Activated CD4-positive, alpha-beta memory T cell treated with anti-CD3 and anti-CD28 coated beads for 36 hours (primary cell): ENCODE results near the gene PSTK. TPM values are rescaled to one million over a fixed set of nuclear protein-coding genes. Genes with fewer than 3 reads are reported as not detected.

Experiments used
- CTCF ChIA-PET: fragments of 350-600 bp; sonication (Branson Sonifier 250); formaldehyde crosslinking; loops from one replicate; lab custom pipeline; 2021; ENCODE audit warnings: antibody characterized with exemption, inconsistent platforms; lab: Charles Lee
- POLR2A ChIA-PET: fragments of 350-600 bp; sonication (Branson Sonifier 250); formaldehyde crosslinking; loops from one replicate; lab custom pipeline; 2021; ENCODE audit warnings: antibody characterized with exemption; lab: Charles Lee
- DNase-seq: peaks from one replicate; pipeline ENCODE4 v3.0.0-alpha.2; 2020
- H3K27ac Mint-ChIP-seq: one replicate; pipeline ENCODE4 v1.8.0; 2021; ENCODE audit warnings: mixed read lengths
- H3K27me3 Mint-ChIP-seq: one replicate; pipeline ENCODE4 v1.8.0; 2021; ENCODE audit warnings: mixed read lengths
- H3K36me3 Mint-ChIP-seq: one replicate; pipeline ENCODE4 v1.8.0; 2021; ENCODE audit warnings: mixed read lengths
- H3K4me1 Mint-ChIP-seq: one replicate; pipeline ENCODE4 v1.8.0; 2021; ENCODE audit warnings: low read depth, mixed read lengths
- H3K4me3 Mint-ChIP-seq: one replicate; pipeline ENCODE4 v1.8.0; 2021; ENCODE audit warnings: mild to moderate bottlenecking, mixed read lengths
- H3K9me3 Mint-ChIP-seq: one replicate; pipeline ENCODE4 v1.8.0; 2021; ENCODE audit warnings: mixed read lengths
- intact Hi-C: fragments of 100-400 bp; cut with micrococcal nuclease; formaldehyde crosslinking; loops from one replicate; pipeline ENCODE4 v1.15.1; 2023
- total RNA-seq, 2 experiments: library from RNA; stranded (reverse); gene quantifications; one replicate each; pipeline ENCODE4 v1.2.3, GENCODE V29; 2021

PSTK gene
- total RNA-seq, 2 experiments from 2014 or later = 3.2 to 3.4 TPM

GRCh38 chr10:122966879-122967278, 13.3 kb upstream of the PSTK start:
- POLR2A ChIA-PET = no interaction called here
- intact Hi-C loops = no loop called here

DNA sequence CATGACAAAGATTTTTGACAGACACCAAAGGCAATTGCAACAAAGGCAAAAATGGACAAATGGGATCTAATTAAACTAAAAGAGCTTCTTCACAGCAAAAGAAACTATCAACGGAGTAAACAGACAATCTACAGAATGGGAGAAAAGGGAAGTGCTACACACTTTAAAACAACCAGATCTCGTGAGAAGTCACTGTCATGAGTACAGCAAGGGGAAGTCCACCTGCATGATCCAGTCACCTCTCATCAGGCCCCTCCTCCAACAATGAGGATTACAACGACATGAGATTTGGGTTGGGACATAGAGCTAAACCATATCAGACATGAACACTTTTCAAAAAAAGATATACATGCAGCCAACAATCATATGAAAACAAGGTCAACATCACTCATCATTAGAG, 11.5 kb upstream of the PSTK start:
- H3K9me3 Mint-ChIP-seq = peaks cover 30% of the 10 kb centered on the region
- no peak for DNase-seq
- H3K27ac Mint-ChIP-seq = no peak overlapping the region
- no peaks in the 10 kb centered on the region for H3K4me1 Mint-ChIP-seq
- H3K36me3 Mint-ChIP-seq = peaks cover 15% of the 10 kb centered on the region
- no peak overlapping the region for H3K4me3 Mint-ChIP-seq
- intact Hi-C loops = no loop called here
- peaks cover 20% of the 10 kb centered on the region for H3K27me3 Mint-ChIP-seq
- ChIA-PET POLR2A (no interaction called here), CTCF (no interaction called here)

More at GRCh38 chr10:122966879-122967278, 13.3 kb upstream of the PSTK start:
- Mint-ChIP-seq H3K27ac (no peak overlapping the region), H3K9me3 (peaks cover 30% of the 10 kb centered on the region), H3K4me1 (peaks cover 3% of the 10 kb centered on the region), H3K36me3 (peaks cover 15% of the 10 kb centered on the region), H3K4me3 (no peak overlapping the region), H3K27me3 (peaks cover 24% of the 10 kb centered on the region)
- CTCF ChIA-PET = interaction anchor here (1.7 kb wide), 1 partner anchor 13 kb away, joined by 3 read pairs; the partner anchor contains the start of gene PSTK
- no peak for DNase-seq

- no peak overlapping the region for H3K4me3 Mint-ChIP-seq
- H3K4me1 Mint-ChIP-seq = no peaks in the 10 kb centered on the region
- ChIA-PET POLR2A (no interaction called here), CTCF (no interaction called here)
- H3K36me3 Mint-ChIP-seq = no peaks in the 10 kb centered on the region
- DNase-seq = no peak
- H3K27ac Mint-ChIP-seq = no peak overlapping the region
- H3K27me3 Mint-ChIP-seq = peaks cover 2% of the 10 kb centered on the region
- intact Hi-C loops = no loop called here
- peaks cover 2% of the 10 kb centered on the region for H3K9me3 Mint-ChIP-seq
Measured at GRCh38 chr10:122974023-122974422, 6.2 kb upstream of the PSTK start.

DNA sequence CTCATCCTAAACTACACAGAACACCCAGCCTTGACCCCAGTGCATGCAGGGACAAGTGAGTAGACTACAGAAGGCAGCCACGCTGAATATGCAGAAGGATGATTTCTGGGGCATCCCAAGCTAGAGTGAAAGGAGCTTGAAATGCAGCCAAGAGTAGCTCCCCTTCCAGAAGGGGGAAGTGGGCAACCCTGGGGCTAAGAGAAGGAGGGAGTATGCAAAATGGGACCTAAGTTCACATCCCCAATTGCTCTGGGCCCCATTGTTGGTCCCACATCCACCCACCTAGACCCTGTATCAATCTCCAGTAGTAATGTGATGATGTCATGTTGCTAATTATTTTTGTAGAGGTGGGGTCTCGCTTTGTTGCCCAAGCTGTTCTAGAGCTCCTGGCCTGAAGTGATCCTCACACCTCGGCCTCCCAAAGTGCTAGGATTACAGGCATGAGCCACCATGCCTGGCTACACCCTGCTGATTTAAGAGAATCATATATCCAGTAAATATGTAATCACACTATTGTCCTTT, 5.6 kb upstream of the PSTK start:
- Mint-ChIP-seq H3K9me3 (no peaks in the 10 kb centered on the region), H3K27ac (no peak overlapping the region), H3K4me3 (no peak overlapping the region), H3K27me3 (peaks cover 2% of the 10 kb centered on the region), H3K36me3 (no peaks in the 10 kb centered on the region), H3K4me1 (no peaks in the 10 kb centered on the region)
- intact Hi-C loops = no loop called here
- ChIA-PET POLR2A (no interaction called here), CTCF (no interaction called here)
- no peak for DNase-seq

DNA sequence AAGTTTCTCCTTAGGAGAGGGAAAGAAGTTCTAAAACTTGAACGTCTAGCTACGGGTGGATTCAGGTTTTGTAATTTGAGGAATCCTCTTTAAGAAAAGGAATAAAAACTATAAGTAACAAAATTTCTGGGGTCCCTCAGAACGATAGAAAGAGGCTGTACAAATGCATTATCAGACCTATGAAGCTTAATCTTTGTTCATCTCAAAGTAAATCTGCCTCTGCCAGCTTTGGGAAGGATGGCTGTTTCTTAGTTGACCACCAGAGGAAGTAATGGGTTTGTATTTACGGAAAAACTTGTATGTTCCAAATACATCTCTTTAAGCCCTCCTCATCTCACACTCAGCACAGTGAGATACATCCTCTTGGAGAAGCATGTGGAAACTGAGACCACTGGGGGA, 864 bp downstream of the PSTK start:
- Mint-ChIP-seq H3K27ac (peak overlapping the region; percentile 94), H3K27me3 (no peaks in the 10 kb centered on the region), H3K4me3 (peak overlapping the region; percentile 82), H3K9me3 (no peaks in the 10 kb centered on the region), H3K4me1 (peaks cover 16% of the 10 kb centered on the region), H3K36me3 (peaks cover 1% of the 10 kb centered on the region)
- ChIA-PET POLR2A (interaction anchor here (2.3 to 3.5 kb wide), 2 partner anchors 27 kb away, joined by 8 to 34 read pairs; partner anchors contain the start of genes ACADSB, C10orf88 and IKZF5), CTCF (interaction anchor here (0.6 to 3.1 kb wide), 9 partner anchors 9 to 574 kb away, joined by 3 to 14 read pairs (median 8); partner anchors contain the start of genes ACADSB, C10orf88 and IKZF5)
- no peak for DNase-seq
- intact Hi-C loops = no loop called here

GRCh38 chr10:122983898-122984297, 3.7 kb downstream of the PSTK start:
- intact Hi-C loops = no loop called here
- Mint-ChIP-seq H3K4me1 (peaks cover 20% of the 10 kb centered on the region), H3K36me3 (peaks cover 1% of the 10 kb centered on the region), H3K4me3 (no peak overlapping the region), H3K27ac (no peak overlapping the region), H3K9me3 (no peaks in the 10 kb centered on the region), H3K27me3 (no peaks in the 10 kb centered on the region)
- POLR2A ChIA-PET = no interaction called here
- CTCF ChIA-PET = interaction anchor here (0.8 to 1.8 kb wide), 3 partner anchors 11 to 30 kb away, joined by 3 to 5 read pairs (median 3); partner anchors contain the start of gene C10orf88
- no peak for DNase-seq

DNA sequence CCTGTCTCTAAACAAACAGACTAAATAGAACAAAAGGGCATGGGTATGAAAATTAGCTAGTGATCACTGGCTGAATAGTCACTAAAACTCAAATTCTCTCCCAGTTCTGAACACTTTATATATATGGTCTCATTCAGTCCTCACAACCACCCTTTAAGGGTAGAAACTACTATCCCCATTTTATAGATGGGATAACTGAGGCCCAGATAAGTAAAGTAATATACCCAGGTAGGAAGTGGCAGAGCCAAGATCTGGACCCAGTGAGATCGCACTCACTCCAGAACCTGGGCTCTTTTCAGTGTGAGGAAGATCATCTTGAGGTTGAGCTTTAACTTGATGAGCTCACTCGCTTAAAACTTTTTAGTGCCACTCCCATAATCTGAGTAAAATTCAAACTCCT, 4.5 kb downstream of the PSTK start:
- Mint-ChIP-seq H3K27ac (no peak overlapping the region), H3K9me3 (no peaks in the 10 kb centered on the region), H3K27me3 (no peaks in the 10 kb centered on the region), H3K4me3 (no peak overlapping the region), H3K4me1 (peaks cover 19% of the 10 kb centered on the region), H3K36me3 (peaks cover 1% of the 10 kb centered on the region)
- CTCF ChIA-PET = interaction anchor here (0.9 kb wide), 2 partner anchors 10 to 15 kb away, joined by 3 read pairs; no protein-coding TSS in a partner anchor
- POLR2A ChIA-PET = no interaction called here
- no peak for DNase-seq
- intact Hi-C loops = no loop called here

- CTCF ChIA-PET = no interaction called here
- Mint-ChIP-seq H3K9me3 (no peaks in the 10 kb centered on the region), H3K4me1 (peaks cover 8% of the 10 kb centered on the region), H3K27ac (no peak overlapping the region), H3K27me3 (no peaks in the 10 kb centered on the region), H3K4me3 (no peak overlapping the region), H3K36me3 (peaks cover 1% of the 10 kb centered on the region)
- DNase-seq = no peak
- intact Hi-C loops = no loop called here
- POLR2A ChIA-PET = interaction anchor here (1.0 kb wide), 1 partner anchor 21 kb away, joined by 3 read pairs; no protein-coding TSS in a partner anchor
Measured at GRCh38 chr10:122986335-122986734, 6.1 kb downstream of the PSTK start.

DNA sequence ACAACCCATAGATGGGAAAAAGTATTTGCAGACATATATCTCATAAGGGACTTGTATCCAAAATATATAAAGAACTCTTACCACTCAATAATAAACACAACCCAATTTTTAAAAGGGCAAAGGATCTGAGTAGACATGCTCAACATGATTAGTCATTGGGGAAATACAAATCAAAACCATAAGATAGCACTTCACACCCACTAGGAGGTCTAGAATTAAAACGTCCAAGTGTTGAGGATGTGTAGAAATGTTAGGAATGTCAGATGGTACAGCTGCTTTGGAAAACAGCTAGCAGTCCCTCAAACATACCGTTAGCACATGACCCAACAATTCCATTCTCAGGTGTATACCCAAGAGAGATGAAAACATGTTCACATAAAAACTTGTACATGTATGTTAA, 8.3 kb downstream of the PSTK start:
- no peak overlapping the region for H3K4me3 Mint-ChIP-seq
- no peak for DNase-seq
- ChIA-PET CTCF (no interaction called here), POLR2A (no interaction called here)
- H3K27me3 Mint-ChIP-seq = no peaks in the 10 kb centered on the region
- no peak overlapping the region for H3K27ac Mint-ChIP-seq
- H3K4me1 Mint-ChIP-seq = peaks cover 3% of the 10 kb centered on the region
- H3K36me3 Mint-ChIP-seq = peaks cover 1% of the 10 kb centered on the region
- H3K9me3 Mint-ChIP-seq = no peaks in the 10 kb centered on the region
- intact Hi-C loops = no loop called here

GRCh38 chr10:122990278-122990677, 10.1 kb downstream of the PSTK start:
- ChIA-PET CTCF (interaction anchor here (1.3 kb wide), 1 partner anchor 10 kb away, joined by 7 read pairs; the partner anchor contains the start of gene PSTK), POLR2A (interaction anchor here (2.2 kb wide), 1 partner anchor 18 kb away, joined by 6 read pairs; no protein-coding TSS in a partner anchor)
- Mint-ChIP-seq H3K36me3 (peaks cover 9% of the 10 kb centered on the region), H3K4me1 (peaks cover 3% of the 10 kb centered on the region), H3K27ac (peak overlapping the region; percentile 26), H3K27me3 (no peaks in the 10 kb centered on the region), H3K9me3 (no peaks in the 10 kb centered on the region), H3K4me3 (no peak overlapping the region)
- DNase-seq = no peak
- intact Hi-C loops = no loop called here

DNA sequence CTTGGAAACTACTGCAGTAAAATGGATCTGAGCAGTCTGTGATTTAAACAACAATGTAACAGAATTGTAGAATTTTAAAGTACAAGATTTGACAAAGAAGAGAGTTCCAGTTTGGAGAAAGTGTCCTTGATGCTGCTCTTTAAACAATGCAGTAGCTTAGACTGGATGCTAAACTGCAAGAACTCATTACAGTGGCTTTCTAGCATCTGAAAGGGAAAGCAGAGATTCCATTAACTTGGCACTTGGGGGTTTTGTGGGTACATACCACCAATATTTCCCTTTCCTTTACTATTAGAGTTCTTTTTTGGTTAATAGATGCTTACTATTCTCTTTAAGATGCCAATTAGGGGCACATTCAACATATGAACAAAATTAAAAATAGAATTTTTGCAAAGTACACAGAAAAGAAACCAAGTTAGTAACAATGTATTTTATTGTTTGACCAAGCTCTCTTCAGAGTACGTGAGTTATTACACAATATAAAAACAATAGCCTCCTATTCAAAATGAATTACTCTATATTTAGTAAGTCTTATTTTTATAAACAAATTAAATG, 11.9 kb downstream of the PSTK start:
- CTCF ChIA-PET = no interaction called here
- Mint-ChIP-seq H3K4me1 (peaks cover 3% of the 10 kb centered on the region), H3K27ac (no peak overlapping the region), H3K9me3 (no peaks in the 10 kb centered on the region), H3K27me3 (no peaks in the 10 kb centered on the region), H3K36me3 (peaks cover 13% of the 10 kb centered on the region), H3K4me3 (no peak overlapping the region)
- no peak for DNase-seq
- intact Hi-C loops = no loop called here
- POLR2A ChIA-PET = no interaction called here

DNA sequence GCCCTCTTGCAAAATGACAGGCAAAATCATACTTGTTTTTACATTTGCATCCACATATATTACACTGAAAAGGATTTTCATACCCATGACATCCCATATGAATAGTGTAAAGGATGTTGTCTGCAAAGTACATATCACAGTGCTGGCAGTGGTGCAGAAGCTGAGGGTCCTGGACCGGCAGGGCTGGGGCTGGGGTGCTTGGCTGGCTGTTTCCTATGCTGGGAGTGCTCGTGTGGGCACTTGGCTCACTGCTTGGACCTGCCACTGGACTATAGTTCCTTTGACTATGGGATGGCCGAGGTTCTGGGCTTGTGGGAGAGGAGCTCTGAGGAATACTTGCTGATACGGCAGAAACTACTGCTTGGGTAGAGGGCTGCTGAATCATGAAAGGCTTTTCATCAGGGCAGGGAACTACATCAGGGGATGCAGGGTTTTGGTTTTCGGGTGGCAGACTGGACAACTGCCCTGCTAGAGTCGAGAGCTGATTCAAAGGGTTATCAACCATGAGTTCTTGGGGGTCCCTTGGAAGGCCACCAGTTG, 13.7 kb downstream of the PSTK start:
- ChIA-PET POLR2A (no interaction called here), CTCF (interaction anchor here (1.5 kb wide), 1 partner anchor 17 kb away, joined by 3 read pairs; no protein-coding TSS in a partner anchor)
- no peak overlapping the region for H3K4me3 Mint-ChIP-seq
- no peaks in the 10 kb centered on the region for H3K27me3 Mint-ChIP-seq
- H3K27ac Mint-ChIP-seq = no peak overlapping the region
- H3K4me1 Mint-ChIP-seq = no peaks in the 10 kb centered on the region
- no peaks in the 10 kb centered on the region for H3K9me3 Mint-ChIP-seq
- no peak for DNase-seq
- intact Hi-C loops = no loop called here
- peaks cover 13% of the 10 kb centered on the region for H3K36me3 Mint-ChIP-seq
